Stimulated activated naive B cell treated with anti-CD40 and anti-IgM and Interleukin-4, amounts not matched to agents 10 μg/mL and 1 μg/mL and 100 μg/mL, for 72 hours (primary cell): Measurements from ENCODE around the gene CRYBA4.

Source experiments
- ATAC-seq, 2 donors: fragments of 150-1000 bp; cut with Tn5 transposase; replicated peaks; 2 replicates each; pipeline ENCODE4 v1.10.0; 2021; ENCODE audit warnings: moderate library complexity in 1 of 2
- DNase-seq: peaks from one replicate; pipeline ENCODE4 v3.0.0; 2021
- H3K27ac Mint-ChIP-seq: one replicate; pipeline ENCODE4 v1.8.0; 2022; ENCODE audit warnings: mild to moderate bottlenecking, mixed read lengths
- H3K27me3 Mint-ChIP-seq, 2 donors: one replicate each; pipeline ENCODE4 v1.8.0; 2022; ENCODE audit warnings: mixed read lengths in 2 of 2
- H3K36me3 Mint-ChIP-seq, 2 donors: one replicate each; pipeline ENCODE4 v1.8.0; 2022; ENCODE audit warnings: mixed read lengths in 2 of 2, mild to moderate bottlenecking in 1 of 2
- H3K4me1 Mint-ChIP-seq, 2 donors: one replicate each; pipeline ENCODE4 v1.8.0; 2022; ENCODE audit warnings: mixed read lengths in 2 of 2, mild to moderate bottlenecking in 1 of 2
- H3K4me3 Mint-ChIP-seq, 2 donors: one replicate each; pipeline ENCODE4 v1.8.0; 2022; ENCODE audit warnings: mild to moderate bottlenecking in 2 of 2, mixed read lengths in 2 of 2, moderate library complexity in 1 of 2
- H3K9me3 Mint-ChIP-seq, 2 donors: one replicate each; pipeline ENCODE4 v1.8.0; 2022; ENCODE audit warnings: mixed read lengths in 2 of 2, mild to moderate bottlenecking in 1 of 2

Gene CRYBA4

GRCh38 chr22:26621663-26622062 lies at the start of gene CRYBA4:
TSS of gene CRYBA4 (plus strand) at chr22:26621963. CDS start at chr22:26622597, 634 bp downstream.
- no peak within 1 kb of the TSS for H3K27ac Mint-ChIP-seq
- peaks cover 0 to 8% of the 10 kb centered on the region in 2 donors for H3K27me3 Mint-ChIP-seq
- no peaks in the 10 kb centered on the region for H3K36me3 Mint-ChIP-seq
- H3K4me1 Mint-ChIP-seq, result peaks cover 4 to 9% of the 10 kb centered on the region in 2 donors
- DNase-seq (no peak), ATAC-seq (no peak)
- H3K4me3 Mint-ChIP-seq, result no peak within 1 kb of the TSS
- peaks cover 0 to 4% of the 10 kb centered on the region in 2 donors for H3K9me3 Mint-ChIP-seq

DNA sequence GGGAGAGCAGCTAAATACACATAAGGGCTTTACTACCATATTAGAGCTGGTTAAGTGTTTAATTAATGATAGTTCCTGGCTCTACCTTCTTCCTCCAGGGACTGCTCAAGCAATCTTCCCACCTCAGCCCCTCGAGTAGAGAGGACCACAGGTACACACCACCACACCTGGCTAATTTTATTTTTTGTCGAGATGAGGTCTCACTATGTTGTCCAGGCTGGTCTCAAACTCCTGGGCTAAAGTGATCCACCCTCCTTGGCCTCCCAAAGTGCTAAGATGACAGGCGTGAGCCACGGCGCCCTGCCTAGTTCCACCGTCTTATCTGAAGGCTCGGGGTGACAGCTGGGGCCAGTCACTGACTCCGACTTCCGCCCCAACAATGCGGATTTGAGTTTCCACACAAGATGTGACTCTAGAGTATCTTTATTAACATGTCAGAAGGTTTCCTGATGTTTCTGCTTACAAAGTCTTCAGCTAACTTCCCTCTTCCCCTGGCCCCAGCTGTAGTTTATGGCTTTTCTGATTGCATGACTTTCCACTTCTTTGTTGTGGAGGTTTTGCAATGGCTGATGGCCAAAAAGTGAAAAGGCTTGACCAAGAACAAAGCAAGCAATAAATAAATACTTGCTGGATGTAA lies 48.6 kb upstream of the CRYBA4 start:
- H3K4me3 Mint-ChIP-seq, result peak overlapping the region; percentile 42 to 69
- no peak for DNase-seq

DNA sequence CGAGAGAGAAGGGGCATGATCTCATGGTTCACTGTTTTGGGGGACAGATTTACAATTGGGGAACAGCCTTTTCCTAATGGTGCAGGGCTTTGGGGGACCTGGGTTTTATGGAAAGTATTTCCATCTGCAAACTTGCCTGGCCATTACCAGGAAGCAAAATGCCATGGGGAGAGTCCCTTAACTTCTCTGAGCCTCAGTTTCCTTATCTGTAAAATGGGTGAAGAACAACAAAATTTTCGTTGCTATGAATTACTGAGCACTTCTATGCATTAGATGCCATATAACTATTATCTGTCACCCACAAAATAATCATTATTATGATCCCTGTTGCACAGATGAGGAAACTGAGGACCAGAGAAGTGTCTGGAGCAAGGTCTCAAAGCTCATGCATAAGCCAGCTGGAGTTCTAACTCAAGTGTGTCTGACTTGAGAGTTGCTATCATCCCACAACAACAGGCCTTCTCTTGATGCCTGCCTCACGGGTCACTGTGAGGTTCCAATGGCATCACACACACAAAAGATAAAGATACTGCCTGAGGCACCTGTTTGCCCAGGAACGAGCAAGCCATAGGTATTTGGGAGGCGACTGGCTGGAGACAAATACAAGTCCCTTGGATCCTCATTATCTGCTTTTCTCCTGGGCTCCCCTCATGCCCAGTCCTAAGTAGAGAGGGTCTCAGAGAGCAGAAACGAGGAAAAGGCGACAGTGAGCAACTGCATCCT lies 47.6 kb upstream of the CRYBA4 start:
- peaks cover 44 to 66% of the 10 kb centered on the region in 2 donors for H3K4me1 Mint-ChIP-seq
- H3K4me3 Mint-ChIP-seq, result no peak overlapping the region
- no peaks in the 10 kb centered on the region for H3K9me3 Mint-ChIP-seq
- DNase-seq (no peak), ATAC-seq (no peak)
- peaks cover 7 to 21% of the 10 kb centered on the region in 2 donors for H3K36me3 Mint-ChIP-seq
- no peaks in the 10 kb centered on the region for H3K27me3 Mint-ChIP-seq
- H3K27ac Mint-ChIP-seq, result no peak overlapping the region

More for the DNA sequence above, 48.6 kb upstream of the CRYBA4 start:
- H3K27me3 Mint-ChIP-seq, result no peaks in the 10 kb centered on the region
- no peaks in the 10 kb centered on the region for H3K9me3 Mint-ChIP-seq
- peak overlapping the region; percentile 90 for H3K27ac Mint-ChIP-seq
- H3K4me1 Mint-ChIP-seq, result peaks cover 41 to 56% of the 10 kb centered on the region in 2 donors
- peaks cover 7 to 24% of the 10 kb centered on the region in 2 donors for H3K36me3 Mint-ChIP-seq
- ATAC-seq, result peak; percentile 85 to 89

DNA sequence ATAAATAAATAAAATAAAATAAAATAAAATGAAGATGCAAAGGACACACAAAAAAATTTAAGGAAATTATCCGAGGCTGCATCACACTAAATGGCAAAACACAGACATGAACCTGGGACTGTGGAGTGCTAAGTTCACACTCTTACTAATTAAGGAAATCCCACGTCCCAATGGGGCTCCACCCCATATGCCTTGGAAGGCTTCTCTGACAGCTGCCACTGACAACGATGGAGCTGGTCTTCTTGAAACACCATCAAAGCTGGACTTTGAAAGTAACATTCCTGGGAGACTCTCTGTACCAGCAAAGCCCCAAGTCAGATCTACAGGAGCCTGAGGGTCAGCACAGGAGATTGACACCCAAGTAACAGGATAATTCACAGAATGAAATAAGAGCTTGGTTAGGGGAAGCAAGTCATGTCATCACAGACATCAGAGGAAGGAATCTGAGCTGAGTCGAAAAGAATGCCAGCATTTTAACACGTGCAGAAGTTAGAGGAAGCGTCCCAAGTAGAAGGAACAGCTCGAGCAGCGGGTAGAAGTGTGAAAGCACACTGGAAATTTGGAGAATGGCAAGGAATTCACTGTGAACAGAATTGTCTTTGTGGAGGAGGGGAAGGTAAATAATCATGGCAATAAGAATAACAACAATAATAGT lies 45.6 kb upstream of the CRYBA4 start:
- ATAC-seq, result no peak
- no peak overlapping the region for H3K4me3 Mint-ChIP-seq
- no peak for DNase-seq
- H3K27ac Mint-ChIP-seq, result no peak overlapping the region
- H3K27me3 Mint-ChIP-seq, result no peaks in the 10 kb centered on the region
- peaks cover 45 to 63% of the 10 kb centered on the region in 2 donors for H3K4me1 Mint-ChIP-seq
- peaks cover 7 to 14% of the 10 kb centered on the region in 2 donors for H3K36me3 Mint-ChIP-seq
- H3K9me3 Mint-ChIP-seq, result no peaks in the 10 kb centered on the region

DNA sequence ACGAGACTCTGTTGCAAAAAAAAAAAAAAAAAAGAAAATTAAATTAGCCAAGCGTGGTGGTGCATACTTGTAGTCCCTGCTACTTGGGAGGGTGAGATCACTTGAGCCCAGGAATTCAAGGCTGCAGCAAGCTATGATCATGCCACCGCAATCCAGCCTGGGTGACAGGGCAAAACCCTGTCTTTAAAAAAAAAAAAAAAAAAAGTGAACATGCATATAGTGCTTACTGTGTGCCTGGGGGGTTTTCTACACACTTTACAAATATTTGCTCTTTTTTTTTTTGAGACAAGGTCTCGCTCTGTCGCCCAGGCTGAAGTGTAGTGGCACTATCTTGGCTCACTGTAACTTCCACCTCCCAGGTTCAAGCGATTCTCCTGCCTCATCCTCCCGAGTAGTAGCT lies 44.7 kb upstream of the CRYBA4 start:
- H3K27ac Mint-ChIP-seq, result no peak overlapping the region
- DNase-seq (no peak), ATAC-seq (no peak)
- no peak overlapping the region for H3K4me3 Mint-ChIP-seq
- H3K36me3 Mint-ChIP-seq, result peaks cover 7 to 12% of the 10 kb centered on the region in 2 donors
- no peaks in the 10 kb centered on the region for H3K9me3 Mint-ChIP-seq
- no peaks in the 10 kb centered on the region for H3K27me3 Mint-ChIP-seq
- peaks cover 39 to 57% of the 10 kb centered on the region in 2 donors for H3K4me1 Mint-ChIP-seq

DNA sequence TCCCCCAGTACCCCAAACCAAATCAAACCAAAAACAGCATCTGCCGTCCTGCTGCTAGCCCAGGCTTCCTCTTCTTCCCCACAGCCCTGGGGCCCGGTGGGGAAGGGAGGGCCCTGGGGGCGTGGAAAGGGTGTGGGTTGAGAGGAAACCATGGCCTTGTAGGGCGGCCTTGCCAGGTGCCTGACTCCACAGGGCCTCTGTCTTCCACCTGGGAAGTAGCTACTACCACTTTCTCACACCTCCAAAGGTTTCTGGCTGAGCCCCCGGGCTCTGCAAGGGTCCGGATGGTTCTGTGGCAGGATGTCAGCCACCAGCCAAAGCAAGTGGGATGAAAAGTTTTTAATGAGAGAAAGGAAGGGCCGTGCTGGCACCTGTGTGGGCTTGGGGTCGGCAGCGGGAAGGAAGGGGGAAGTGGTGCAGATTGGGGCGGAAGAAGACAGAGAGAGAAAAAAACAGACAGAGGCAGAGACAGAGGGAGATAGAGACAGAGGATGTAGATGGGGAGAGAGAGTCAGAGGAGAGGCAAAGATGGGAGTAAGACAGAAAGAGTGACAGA lies 42.4 kb upstream of the CRYBA4 start:
- DNase-seq, result peak; percentile 59
- peak overlapping the region; percentile 60 to 63 for H3K4me3 Mint-ChIP-seq
- peaks cover 7 to 12% of the 10 kb centered on the region in 2 donors for H3K36me3 Mint-ChIP-seq
- H3K27ac Mint-ChIP-seq, result peak overlapping the region; percentile 73
- no peaks in the 10 kb centered on the region for H3K9me3 Mint-ChIP-seq
- no peaks in the 10 kb centered on the region for H3K27me3 Mint-ChIP-seq
- peak; percentile 97 to 98 for ATAC-seq
- H3K4me1 Mint-ChIP-seq, result peaks cover 27 to 41% of the 10 kb centered on the region in 2 donors

- no peak for DNase-seq
- no peaks in the 10 kb centered on the region for H3K27me3 Mint-ChIP-seq
These were observed 41.4 kb upstream of the CRYBA4 start for GRCh38 chr22:26580240-26580962.

GRCh38 chr22:26581026-26581425 lies 40.7 kb upstream of the CRYBA4 start:
- DNase-seq, result no peak
- no peak overlapping the region for H3K4me3 Mint-ChIP-seq
- no peaks in the 10 kb centered on the region for H3K27me3 Mint-ChIP-seq
- no peaks in the 10 kb centered on the region for H3K9me3 Mint-ChIP-seq
- no peak for ATAC-seq
- H3K36me3 Mint-ChIP-seq, result peaks cover 4 to 12% of the 10 kb centered on the region in 2 donors
- H3K27ac Mint-ChIP-seq, result no peak overlapping the region
- H3K4me1 Mint-ChIP-seq, result peaks cover 27 to 36% of the 10 kb centered on the region in 2 donors

More at GRCh38 chr22:26580240-26580962, 41.4 kb upstream of the CRYBA4 start:
- H3K9me3 Mint-ChIP-seq, result no peaks in the 10 kb centered on the region
- H3K36me3 Mint-ChIP-seq, result peaks cover 5 to 12% of the 10 kb centered on the region in 2 donors
- peak overlapping the region; percentile 73 for H3K27ac Mint-ChIP-seq
- H3K4me3 Mint-ChIP-seq, result peak overlapping the region in 1 of 2 donors; percentile 60
- ATAC-seq, result no peak
- H3K4me1 Mint-ChIP-seq, result peaks cover 27 to 36% of the 10 kb centered on the region in 2 donors

DNA sequence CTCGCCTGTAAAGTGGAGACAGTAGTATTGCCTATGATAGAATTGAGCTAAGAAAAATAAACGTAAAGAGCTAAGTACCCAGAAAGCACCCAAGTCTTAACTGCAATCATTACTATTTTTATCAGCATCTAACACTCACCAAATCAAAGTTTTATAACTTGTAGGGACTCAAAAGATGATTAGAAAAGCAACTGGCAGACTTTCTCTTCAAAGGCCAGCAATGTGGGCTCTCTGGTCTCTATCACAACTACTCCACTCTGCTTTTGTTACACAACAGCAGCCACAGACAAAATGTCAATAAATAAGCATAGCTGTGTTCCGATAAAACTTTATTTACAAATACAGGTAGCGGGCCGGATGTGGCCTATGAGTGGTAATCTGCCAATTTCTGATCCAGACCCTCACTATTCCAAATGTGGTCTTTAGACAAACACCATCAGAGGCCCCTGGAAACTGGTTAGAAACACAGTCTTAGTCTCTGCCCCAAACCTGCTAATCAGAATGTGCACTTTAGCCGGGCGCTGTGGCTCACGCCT lies 40.1 kb upstream of the CRYBA4 start:
- Mint-ChIP-seq H3K4me1 (peaks cover 24 to 36% of the 10 kb centered on the region in 2 donors), H3K9me3 (no peaks in the 10 kb centered on the region), H3K27me3 (no peaks in the 10 kb centered on the region), H3K36me3 (peaks cover 0 to 8% of the 10 kb centered on the region in 2 donors), H3K4me3 (no peak overlapping the region), H3K27ac (no peak overlapping the region)
- ATAC-seq (no peak), DNase-seq (no peak)

- DNase-seq, result no peak
- Mint-ChIP-seq H3K4me1 (peaks cover 34 to 45% of the 10 kb centered on the region in 2 donors), H3K36me3 (peaks cover 0 to 8% of the 10 kb centered on the region in 2 donors), H3K9me3 (peaks cover 0 to 2% of the 10 kb centered on the region in 2 donors), H3K27ac (peak overlapping the region; percentile 34), H3K27me3 (no peaks in the 10 kb centered on the region), H3K4me3 (no peak overlapping the region)
- no peak for ATAC-seq
These were observed 37.8 kb upstream of the CRYBA4 start for GRCh38 chr22:26584010-26584409.

DNA sequence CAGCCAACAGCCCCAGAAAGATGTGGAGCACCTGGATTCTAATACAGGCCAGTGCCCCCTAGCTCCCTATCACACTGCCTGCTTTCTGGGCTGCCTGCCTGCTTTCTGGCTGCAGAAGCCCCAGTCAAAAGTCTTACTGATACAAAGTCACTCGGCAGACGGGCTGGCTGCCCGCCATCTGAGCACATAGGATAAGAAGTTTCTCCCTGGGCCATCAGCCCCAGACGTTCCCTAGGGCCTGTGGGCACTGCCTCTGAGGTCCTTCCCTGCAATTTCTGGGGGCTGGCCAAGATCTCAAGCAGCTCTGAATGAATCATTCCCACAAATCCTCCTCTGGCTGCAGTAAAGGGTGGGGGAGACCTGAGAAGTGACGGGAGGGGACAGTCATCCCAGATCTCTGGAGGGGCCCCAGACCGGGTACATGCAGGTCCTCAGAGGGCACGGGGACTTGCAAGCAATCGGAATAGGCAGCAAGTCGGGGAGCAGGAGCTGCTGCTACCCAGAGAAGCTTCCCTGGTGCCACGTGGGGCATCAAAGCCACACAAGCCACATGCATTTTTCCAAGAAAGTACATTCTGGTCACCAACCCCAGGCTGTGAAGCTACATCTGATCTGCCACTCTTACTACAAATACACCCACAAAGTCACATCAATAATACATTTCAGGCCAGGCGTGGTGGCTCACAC lies 36.5 kb upstream of the CRYBA4 start:
- Mint-ChIP-seq H3K4me3 (no peak overlapping the region), H3K4me1 (peaks cover 29 to 39% of the 10 kb centered on the region in 2 donors), H3K36me3 (peaks cover 0 to 8% of the 10 kb centered on the region in 2 donors), H3K9me3 (peaks cover 0 to 2% of the 10 kb centered on the region in 2 donors), H3K27ac (no peak overlapping the region), H3K27me3 (no peaks in the 10 kb centered on the region)
- DNase-seq, result no peak
- ATAC-seq, result no peak

DNA sequence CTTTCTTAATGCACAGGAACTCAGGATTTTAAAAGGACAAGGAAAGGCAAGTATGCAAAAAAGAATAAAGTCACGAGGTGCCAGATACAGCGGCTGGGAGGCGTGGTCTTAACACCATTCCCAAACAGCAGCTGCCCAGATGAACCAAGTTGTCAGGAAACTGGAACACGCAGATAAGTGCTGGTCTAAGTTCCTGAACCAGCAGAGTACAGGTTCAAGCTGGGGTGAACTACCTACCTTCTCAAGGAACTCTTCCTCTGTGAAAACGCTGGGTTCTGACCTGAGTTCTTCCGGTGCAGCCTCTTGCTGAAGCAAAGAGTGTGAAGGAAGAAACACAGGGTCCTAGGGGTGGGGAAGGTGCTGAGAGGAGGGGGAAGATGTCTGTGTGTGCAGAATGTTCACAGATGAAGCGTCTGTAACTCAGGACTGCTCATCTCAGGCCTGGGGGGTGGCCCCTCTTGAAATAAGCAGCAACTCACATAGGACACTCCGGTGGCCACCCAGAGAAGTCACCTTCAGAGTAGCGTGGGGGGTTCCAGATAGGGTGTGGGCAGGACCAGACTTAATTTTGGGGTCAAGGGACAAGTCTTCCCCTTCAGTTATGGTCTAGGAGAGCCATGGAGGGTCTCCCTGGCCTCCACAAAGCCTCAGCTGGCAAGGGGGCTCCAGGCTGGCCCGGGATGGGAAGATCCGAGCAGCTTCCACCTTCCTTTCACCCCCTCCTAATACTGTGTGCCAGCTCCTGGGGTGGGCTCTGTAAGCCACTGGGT lies 35.0 kb upstream of the CRYBA4 start:
- Mint-ChIP-seq H3K36me3 (peaks cover 0 to 8% of the 10 kb centered on the region in 2 donors), H3K9me3 (peaks cover 0 to 2% of the 10 kb centered on the region in 2 donors), H3K27me3 (no peaks in the 10 kb centered on the region), H3K4me3 (no peak overlapping the region), H3K4me1 (peaks cover 28 to 43% of the 10 kb centered on the region in 2 donors), H3K27ac (peak overlapping the region; percentile 56)
- ATAC-seq, result no peak
- no peak for DNase-seq
